ENCODE measurements around the gene PDIA3. TPM values are rescaled to one million over a fixed set of nuclear protein-coding genes. Genes with fewer than 3 reads are reported as not detected.

PDIA3 gene

DNA sequence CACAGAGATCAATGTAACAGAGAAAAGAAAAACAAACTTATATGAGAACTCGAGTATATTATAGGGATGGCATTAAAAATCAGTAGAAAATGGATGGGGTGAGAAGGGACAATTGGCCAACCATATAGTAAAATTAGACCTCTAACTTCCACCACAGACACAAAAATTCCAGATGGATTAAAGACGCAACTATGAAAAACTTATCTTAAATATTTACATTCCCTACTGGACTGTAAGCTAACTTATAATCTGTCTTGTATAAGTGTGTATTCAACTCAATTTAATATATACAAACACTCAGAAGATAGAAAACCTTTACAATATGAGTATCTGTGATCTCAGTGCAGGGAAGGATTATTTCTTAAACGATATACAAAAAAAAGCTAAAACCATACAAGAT lies 75.3 kb downstream of the PDIA3 start:
- H3K27me3 ChIP-seq (ENCODE audit: control insufficient read depth in 1 of 2, insufficient read depth in 1 of 2, low read length in 2 of 2), result no peaks in the 10 kb centered on the region
- peak overlapping the region in 1 of 2 experiments; percentile 9 for H3K4me3 ChIP-seq (ENCODE audit: insufficient read depth in 1 of 2, low read depth in 1 of 2, low read length in 2 of 2)
- H3K4me1 ChIP-seq (ENCODE audit: control insufficient read depth, insufficient read depth, low read depth, low read length), result peaks cover 9% of the 10 kb centered on the region
- no peak overlapping the region for H4K91ac ChIP-seq (ENCODE audit: low read length)
- H3K9ac ChIP-seq (ENCODE audit: low read length), result peak overlapping the region; percentile 20
- no peaks in the 10 kb centered on the region for H3K9me3 ChIP-seq (ENCODE audit: control insufficient read depth, low read length)
- H2BK5ac ChIP-seq (ENCODE audit: low read depth, low read length, poor library complexity, severe bottlenecking), result no peak overlapping the region
- no peak overlapping the region for H3K4ac ChIP-seq (ENCODE audit: low read depth in 1 of 2, low read length in 2 of 2)
- H2BK15ac ChIP-seq (ENCODE audit: low read depth, poor library complexity, severe bottlenecking), result no peak overlapping the region
- H3K36me3 ChIP-seq (ENCODE audit: control insufficient read depth in 1 of 2, insufficient read depth in 2 of 2, low read depth in 1 of 2, low read length in 2 of 2), result peaks cover 4 to 13% of the 10 kb centered on the region in 2 experiments
- no peak for DNase-seq
- no peak overlapping the region for H3K27ac ChIP-seq (ENCODE audit: low read length, poor library complexity, severe bottlenecking)
- no peak overlapping the region for H3K14ac ChIP-seq (ENCODE audit: low read length in 2 of 2)
- no peak overlapping the region for H2AK5ac ChIP-seq (ENCODE audit: low read length, severe bottlenecking)
- H2BK120ac ChIP-seq (ENCODE audit: low read depth, low read length), result no peak overlapping the region
- H2AFZ ChIP-seq (ENCODE audit: low read depth, low read length), result no peak overlapping the region
- WGBS, result no CpG with 5 or more reads among the region's 3 CpGs
- H2BK12ac ChIP-seq (ENCODE audit: low read length in 2 of 2), result no peak overlapping the region
- H3K23ac ChIP-seq (ENCODE audit: low read length in 2 of 2), result no peak overlapping the region
- H3K79me1 ChIP-seq (replicated peaks; ENCODE audit: low read length, poor library complexity, severe bottlenecking), result peaks cover 14% of the 10 kb centered on the region
- H3K18ac ChIP-seq (ENCODE audit: low read depth in 1 of 2, low read length in 2 of 2), result no peak overlapping the region
- no peak overlapping the region for H3K4me2 ChIP-seq (ENCODE audit: low read length, poor library complexity, severe bottlenecking)
- no peak overlapping the region for H4K8ac ChIP-seq (ENCODE audit: low read length)

Small RNA genes lying within 50 kb of the gene (small RNA-seq; reads per million reads assigned to genes)
- not detected for gene MIR1282 (ENCODE audit: low read depth)
- gene RNU6-353P (ENCODE audit: low read depth), result not detected
- gene RNU6-354P (ENCODE audit: low read depth), result not detected

Data from mesenchymal stem cell (in vitro differentiated cells and primary cell).